T-helper 17 cell (primary cell): Measurements from ENCODE around the gene IL32. TPM values are rescaled to one million over a fixed set of nuclear protein-coding genes. Genes with fewer than 3 reads are reported as not detected.
"Not testable (repeated sequence)": the region's sequence is repeated elsewhere in the genome, so short reads cannot be mapped to it uniquely, and the experiment has no call there.

ENCODE experiments used
- ATAC-seq: fragments of 150-1000 bp; cut with Tn5 transposase; 2 replicates; pipeline ENCODE4 v1.10.0; 2021; ENCODE audit warnings: mild to moderate bottlenecking, moderate library complexity
- DNase-seq, 3 donors: peaks; one replicate each; pipeline versions ENCODE4 v3.0.0 to v3.0.0-alpha.2; 2020 to 2021
- H3K9me3 ChIP-seq: one replicate; pipeline ENCODE4 v1.7.0; 2013; ENCODE audit warnings: low read length, mild to moderate bottlenecking; ENCODE audit not compliant: control insufficient read depth, poor library complexity, severe bottlenecking
- H3K27ac Mint-ChIP-seq: one replicate; pipeline ENCODE4 v1.8.0; 2022; ENCODE audit warnings: mild to moderate bottlenecking, moderate library complexity, mixed read lengths
- H3K27me3 Mint-ChIP-seq: one replicate; pipeline ENCODE4 v1.8.0; 2022; ENCODE audit warnings: mixed read lengths
- H3K36me3 Mint-ChIP-seq: one replicate; pipeline ENCODE4 v1.8.0; 2022; ENCODE audit warnings: low read depth, mixed read lengths
- H3K4me1 Mint-ChIP-seq: one replicate; pipeline ENCODE4 v1.8.0; 2022; ENCODE audit warnings: mild to moderate bottlenecking, mixed read lengths
- H3K4me3 Mint-ChIP-seq: one replicate; pipeline ENCODE4 v1.8.0; 2022; ENCODE audit warnings: mild to moderate bottlenecking, moderate library complexity, mixed read lengths
- total RNA-seq, 4 donors: library from RNA in 2 of 4; stranded (reverse) in 2 of 4; gene quantifications; one replicate each; pipeline ENCODE4 v1.2.3 and lab custom pipeline; 2022 to 2026

The IL32 gene
- total RNA-seq, 2 donors from 2014 or later: 1,099 to 1,147 TPM

GRCh38 chr16:3051009-3051408 lies 14.4 kb upstream of the IL32 start:
- no peak for DNase-seq
- no peak overlapping the region for H3K4me3 Mint-ChIP-seq
- no peak for ATAC-seq
- no peaks in the 10 kb centered on the region for H3K9me3 ChIP-seq
- no peak overlapping the region for H3K27ac Mint-ChIP-seq
- H3K27me3 Mint-ChIP-seq: peaks cover 13% of the 10 kb centered on the region
- peaks cover 5% of the 10 kb centered on the region for H3K36me3 Mint-ChIP-seq
- H3K4me1 Mint-ChIP-seq: peaks cover 26% of the 10 kb centered on the region

GRCh38 chr16:3051494-3051893 lies 13.9 kb upstream of the IL32 start:
- Mint-ChIP-seq H3K4me1 (peaks cover 26% of the 10 kb centered on the region), H3K4me3 (no peak overlapping the region), H3K36me3 (peaks cover 5% of the 10 kb centered on the region), H3K27ac (no peak overlapping the region), H3K27me3 (peaks cover 13% of the 10 kb centered on the region)
- no peaks in the 10 kb centered on the region for H3K9me3 ChIP-seq
- DNase-seq: no peak
- no peak for ATAC-seq

- peak; percentile 55 for ATAC-seq
- H3K27ac Mint-ChIP-seq, H3K36me3 Mint-ChIP-seq: not testable (repeated sequence)
Measured at GRCh38 chr16:3052571-3053329, 12.7 kb upstream of the IL32 start.

GRCh38 chr16:3053330-3053710 lies 12.1 kb upstream of the IL32 start:
- peaks cover 26% of the 10 kb centered on the region for H3K4me1 Mint-ChIP-seq
- H3K27me3 Mint-ChIP-seq, H3K36me3 Mint-ChIP-seq, H3K4me3 Mint-ChIP-seq, DNase-seq, H3K27ac Mint-ChIP-seq, H3K9me3 ChIP-seq: not testable (repeated sequence)
- peak; percentile 18 for ATAC-seq

More at GRCh38 chr16:3052571-3053329, 12.7 kb upstream of the IL32 start:
- H3K9me3 ChIP-seq, DNase-seq, H3K4me3 Mint-ChIP-seq: not testable (repeated sequence)
- Mint-ChIP-seq H3K27me3 (peaks cover 13% of the 10 kb centered on the region), H3K4me1 (peaks cover 29% of the 10 kb centered on the region)

- Mint-ChIP-seq H3K36me3 (peaks cover 5% of the 10 kb centered on the region), H3K4me1 (peaks cover 27% of the 10 kb centered on the region), H3K27ac (peak overlapping the region; percentile 74)
Measured at GRCh38 chr16:3054965-3055733, 10.3 kb upstream of the IL32 start.

GRCh38 chr16:3055734-3056115 lies 9.7 kb upstream of the IL32 start:
- not testable (repeated sequence) for H3K9me3 ChIP-seq, ATAC-seq, H3K27me3 Mint-ChIP-seq, DNase-seq, H3K36me3 Mint-ChIP-seq
- H3K4me1 Mint-ChIP-seq: peaks cover 28% of the 10 kb centered on the region
- H3K4me3 Mint-ChIP-seq: peak overlapping the region; percentile 56
- peak overlapping the region; percentile 74 for H3K27ac Mint-ChIP-seq

More at GRCh38 chr16:3054965-3055733, 10.3 kb upstream of the IL32 start:
- DNase-seq: no peak
- Mint-ChIP-seq H3K4me3 (peak overlapping the region; percentile 56), H3K27me3 (no peaks in the 10 kb centered on the region)
- ATAC-seq: no peak
- H3K9me3 ChIP-seq: no peaks in the 10 kb centered on the region

GRCh38 chr16:3056336-3057180 lies 8.9 kb upstream of the IL32 start:
- Mint-ChIP-seq H3K4me1 (peaks cover 27% of the 10 kb centered on the region), H3K36me3 (peaks cover 5% of the 10 kb centered on the region), H3K27ac (peak overlapping the region; percentile 74), H3K27me3 (no peaks in the 10 kb centered on the region), H3K4me3 (peak overlapping the region; percentile 21)
- no peaks in the 10 kb centered on the region for H3K9me3 ChIP-seq
- no peak for ATAC-seq
- no peak for DNase-seq

- ATAC-seq: no peak
- DNase-seq: no peak
- H3K9me3 ChIP-seq: no peaks in the 10 kb centered on the region
- H3K4me1 Mint-ChIP-seq: peaks cover 24% of the 10 kb centered on the region
- H3K27ac Mint-ChIP-seq: peak overlapping the region; percentile 74
- peak overlapping the region; percentile 21 for H3K4me3 Mint-ChIP-seq
- H3K27me3 Mint-ChIP-seq: no peaks in the 10 kb centered on the region
- H3K36me3 Mint-ChIP-seq: peaks cover 5% of the 10 kb centered on the region
Measured at GRCh38 chr16:3057181-3058138, 8.0 kb upstream of the IL32 start.

- H3K27ac Mint-ChIP-seq: peak overlapping the region; percentile 91
- peaks cover 5% of the 10 kb centered on the region for H3K36me3 Mint-ChIP-seq
- H3K4me1 Mint-ChIP-seq: peaks cover 32% of the 10 kb centered on the region
- H3K9me3 ChIP-seq: no peaks in the 10 kb centered on the region
- no peaks in the 10 kb centered on the region for H3K27me3 Mint-ChIP-seq
- DNase-seq (peak in 2 of 3 donors; percentile 39 to 41), ATAC-seq (peak; percentile 66)
- peak overlapping the region; percentile 93 for H3K4me3 Mint-ChIP-seq
Measured at GRCh38 chr16:3058139-3059030, 7.1 kb upstream of the IL32 start.

- H3K4me3 Mint-ChIP-seq: peak overlapping the region; percentile 93
- ATAC-seq: peak; percentile 92
- DNase-seq: peak; percentile 84 to 91 (median 90)
Measured at GRCh38 chr16:3059041-3059722, 6.3 kb upstream of the IL32 start.

GRCh38 chr16:3059723-3060242 lies 5.7 kb upstream of the IL32 start:
- Mint-ChIP-seq H3K27me3 (no peaks in the 10 kb centered on the region), H3K36me3 (no peaks in the 10 kb centered on the region), H3K4me3 (peak overlapping the region; percentile 93), H3K4me1 (peaks cover 30% of the 10 kb centered on the region), H3K27ac (peak overlapping the region; percentile 91)
- H3K9me3 ChIP-seq: no peaks in the 10 kb centered on the region
- ATAC-seq: no peak
- no peak for DNase-seq

More at GRCh38 chr16:3059041-3059722, 6.3 kb upstream of the IL32 start:
- H3K9me3 ChIP-seq: no peaks in the 10 kb centered on the region
- Mint-ChIP-seq H3K4me1 (peaks cover 30% of the 10 kb centered on the region), H3K36me3 (no peaks in the 10 kb centered on the region), H3K27me3 (no peaks in the 10 kb centered on the region), H3K27ac (peak overlapping the region; percentile 91)
